ENCODE measurements around the gene ARHGAP30. TPM values are rescaled to one million over a fixed set of nuclear protein-coding genes. Genes with fewer than 3 reads are reported as not detected.
A peak's percentile ranks its signal among the peaks of the same experiment; 100 is the strongest.

The ARHGAP30 gene
- total and polyA plus RNA-seq, 2 donors (not counting 1 experiment from before 2014, with no cell fraction given) = not detected

DNA sequence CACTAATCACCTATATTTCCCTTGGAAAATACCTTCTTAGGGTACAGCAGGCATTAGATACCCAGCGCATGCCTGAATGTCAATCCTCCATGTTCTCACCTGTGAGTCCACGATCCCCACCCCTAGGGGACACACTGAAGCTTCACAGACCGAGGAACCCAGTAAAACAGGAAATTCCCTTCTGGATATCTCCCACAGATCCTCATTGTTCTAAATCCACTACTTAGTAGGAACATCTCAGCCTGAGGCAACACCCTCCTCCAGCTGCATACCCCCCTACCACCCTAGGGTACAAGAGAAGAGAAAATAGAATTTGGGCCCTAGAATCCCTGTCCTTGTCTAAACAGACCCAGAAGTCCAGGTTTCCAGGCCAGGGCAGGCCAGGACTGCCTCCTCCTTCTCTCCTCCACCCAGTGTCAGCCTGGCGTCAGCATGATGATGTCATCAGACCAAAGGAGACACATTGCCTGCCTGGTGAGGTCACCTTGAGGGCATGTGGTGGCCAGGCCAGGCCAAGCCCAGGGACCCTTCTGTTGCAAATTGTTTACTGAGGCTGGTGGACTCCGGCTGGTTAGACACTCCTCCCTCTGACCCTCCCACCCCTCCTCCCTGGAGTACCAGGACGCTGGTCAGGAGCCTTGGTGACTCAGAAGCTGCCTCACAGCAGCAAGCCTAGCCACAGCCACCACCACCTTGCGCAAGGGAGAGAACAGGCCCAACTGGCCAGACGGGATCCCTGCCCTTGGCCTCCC lies 13.5 kb upstream of the ARHGAP30 start:
- Histone ChIP-seq H3K4me1 (ENCODE audit: control insufficient read depth, extremely low read depth, insufficient read depth, low read length) (peaks cover 19% of the 10 kb centered on the region), H3K36me3 (ENCODE audit: control insufficient read depth, insufficient read depth, low read length) (no peaks in the 10 kb centered on the region), H3K27me3 (ENCODE audit: control insufficient read depth, insufficient read depth, low read length) (no peaks in the 10 kb centered on the region), H4K20me1 (ENCODE audit: control insufficient read depth, extremely low read depth, insufficient read depth, low read length) (no peaks in the 10 kb centered on the region), H3K79me2 (ENCODE audit: control insufficient read depth, insufficient read depth, low read length) (no peaks in the 10 kb centered on the region), H3K9ac (ENCODE audit: insufficient read depth, low read length) (peak overlapping the region; percentile 44), H3K9me3 (ENCODE audit: control insufficient read depth, insufficient read depth, low read depth, low read length) (no peaks in the 10 kb centered on the region), H3K4me3 (replicated peaks in 1 of 4; ENCODE audit: control extremely low read depth in 1 of 4, insufficient read depth in 1 of 4, low read depth in 3 of 4, low read length in 4 of 4) (no peak overlapping the region), H3K27ac (ENCODE audit: insufficient read depth, low read length) (peak overlapping the region; percentile 73), H3K4me2 (ENCODE audit: extremely low read depth, insufficient read depth, low read length) (peak overlapping the region; percentile 44), H2AFZ (ENCODE audit: low read length) (peak overlapping the region; percentile 91)
- TF ChIP-seq EZH2 (IDR thresholded peaks at IDR 0.05; ENCODE audit: low read length, missing control alignments) = no peak
- TF ChIP-seq, protein P1, sequence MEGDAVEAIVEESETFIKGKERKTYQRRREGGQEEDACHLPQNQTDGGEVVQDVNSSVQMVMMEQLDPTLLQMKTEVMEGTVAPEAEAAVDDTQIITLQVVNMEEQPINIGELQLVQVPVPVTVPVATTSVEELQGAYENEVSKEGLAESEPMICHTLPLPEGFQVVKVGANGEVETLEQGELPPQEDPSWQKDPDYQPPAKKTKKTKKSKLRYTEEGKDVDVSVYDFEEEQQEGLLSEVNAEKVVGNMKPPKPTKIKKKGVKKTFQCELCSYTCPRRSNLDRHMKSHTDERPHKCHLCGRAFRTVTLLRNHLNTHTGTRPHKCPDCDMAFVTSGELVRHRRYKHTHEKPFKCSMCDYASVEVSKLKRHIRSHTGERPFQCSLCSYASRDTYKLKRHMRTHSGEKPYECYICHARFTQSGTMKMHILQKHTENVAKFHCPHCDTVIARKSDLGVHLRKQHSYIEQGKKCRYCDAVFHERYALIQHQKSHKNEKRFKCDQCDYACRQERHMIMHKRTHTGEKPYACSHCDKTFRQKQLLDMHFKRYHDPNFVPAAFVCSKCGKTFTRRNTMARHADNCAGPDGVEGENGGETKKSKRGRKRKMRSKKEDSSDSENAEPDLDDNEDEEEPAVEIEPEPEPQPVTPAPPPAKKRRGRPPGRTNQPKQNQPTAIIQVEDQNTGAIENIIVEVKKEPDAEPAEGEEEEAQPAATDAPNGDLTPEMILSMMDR (conservative IDR thresholded peaks at IDR 0.05 in 1 of 2, IDR thresholded peaks at IDR 0.05 in 1 of 2; ENCODE audit: low read depth in 1 of 2, low read length in 2 of 2) = no peak
- peak; percentile 93 to 96 for DNase-seq (ENCODE audit: low read depth in 2 of 2)

DNA sequence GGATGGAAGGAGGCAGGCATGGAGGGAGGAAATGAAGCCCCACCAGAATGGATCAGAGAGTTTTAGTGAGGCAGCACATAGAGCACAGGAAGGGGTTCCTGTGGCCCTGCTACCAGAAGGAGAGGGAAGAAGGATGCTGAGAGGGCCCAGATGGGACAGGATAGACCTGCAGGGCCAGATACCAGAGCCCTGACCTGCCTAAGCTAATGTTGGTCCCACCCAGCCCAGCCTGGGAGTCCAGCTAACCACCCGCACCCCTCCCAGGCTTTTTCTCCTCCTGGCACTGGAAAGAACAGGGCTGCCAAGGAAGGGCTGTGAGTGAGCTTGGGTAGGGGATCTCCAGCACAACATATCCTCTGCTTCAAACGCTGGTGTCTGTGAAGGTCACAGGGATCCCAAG lies 12.8 kb upstream of the ARHGAP30 start:
- Histone ChIP-seq H2AFZ (ENCODE audit: low read length) (no peak overlapping the region), H3K9me3 (ENCODE audit: control insufficient read depth, insufficient read depth, low read depth, low read length) (no peaks in the 10 kb centered on the region), H3K79me2 (ENCODE audit: control insufficient read depth, insufficient read depth, low read length) (no peaks in the 10 kb centered on the region), H3K36me3 (ENCODE audit: control insufficient read depth, insufficient read depth, low read length) (no peaks in the 10 kb centered on the region), H4K20me1 (ENCODE audit: control insufficient read depth, extremely low read depth, insufficient read depth, low read length) (no peaks in the 10 kb centered on the region), H3K27me3 (ENCODE audit: control insufficient read depth, insufficient read depth, low read length) (no peaks in the 10 kb centered on the region), H3K4me1 (ENCODE audit: control insufficient read depth, extremely low read depth, insufficient read depth, low read length) (peaks cover 19% of the 10 kb centered on the region), H3K27ac (ENCODE audit: insufficient read depth, low read length) (no peak overlapping the region), H3K4me3 (replicated peaks in 1 of 4; ENCODE audit: control extremely low read depth in 1 of 4, insufficient read depth in 1 of 4, low read depth in 3 of 4, low read length in 4 of 4) (no peak overlapping the region), H3K9ac (ENCODE audit: insufficient read depth, low read length) (no peak overlapping the region), H3K4me2 (ENCODE audit: extremely low read depth, insufficient read depth, low read length) (no peak overlapping the region)
- no peak for DNase-seq (ENCODE audit: low read depth in 2 of 2)
- TF ChIP-seq, protein P1 (conservative IDR thresholded peaks at IDR 0.05 in 1 of 2, IDR thresholded peaks at IDR 0.05 in 1 of 2; ENCODE audit: low read depth in 1 of 2, low read length in 2 of 2) = no peak

DNA sequence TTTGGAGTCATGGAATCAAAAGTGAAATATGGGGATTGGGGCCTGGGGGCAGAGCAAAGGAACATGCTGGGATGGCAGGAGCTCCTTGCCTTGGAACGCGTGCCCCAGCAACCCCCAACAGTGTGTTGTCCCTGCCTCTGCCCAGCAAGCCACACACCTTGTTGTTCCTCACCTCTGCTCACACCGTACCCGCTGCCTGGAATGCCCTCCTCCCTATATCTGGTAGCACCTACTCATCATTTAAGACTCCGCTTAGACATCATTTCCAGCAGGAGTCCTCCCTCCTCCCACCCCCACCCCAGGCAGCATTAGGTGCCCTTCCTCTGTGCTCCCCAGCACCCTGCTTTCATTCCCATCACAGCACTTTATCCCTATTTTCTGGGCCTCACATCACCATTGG lies 11.8 kb upstream of the ARHGAP30 start:
- DNase-seq (ENCODE audit: low read depth in 2 of 2) = no peak
- Histone ChIP-seq H3K4me3 (replicated peaks in 1 of 4; ENCODE audit: control extremely low read depth in 1 of 4, insufficient read depth in 1 of 4, low read depth in 3 of 4, low read length in 4 of 4) (no peak overlapping the region), H3K4me2 (ENCODE audit: extremely low read depth, insufficient read depth, low read length) (no peak overlapping the region), H3K4me1 (ENCODE audit: control insufficient read depth, extremely low read depth, insufficient read depth, low read length) (peaks cover 19% of the 10 kb centered on the region), H3K36me3 (ENCODE audit: control insufficient read depth, insufficient read depth, low read length) (no peaks in the 10 kb centered on the region), H3K79me2 (ENCODE audit: control insufficient read depth, insufficient read depth, low read length) (no peaks in the 10 kb centered on the region), H3K27ac (ENCODE audit: insufficient read depth, low read length) (no peak overlapping the region), H3K27me3 (ENCODE audit: control insufficient read depth, insufficient read depth, low read length) (no peaks in the 10 kb centered on the region), H2AFZ (ENCODE audit: low read length) (no peak overlapping the region), H4K20me1 (ENCODE audit: control insufficient read depth, extremely low read depth, insufficient read depth, low read length) (no peaks in the 10 kb centered on the region), H3K9ac (ENCODE audit: insufficient read depth, low read length) (no peak overlapping the region), H3K9me3 (ENCODE audit: control insufficient read depth, insufficient read depth, low read depth, low read length) (no peaks in the 10 kb centered on the region)
- TF ChIP-seq, protein P1 (conservative IDR thresholded peaks at IDR 0.05 in 1 of 2, IDR thresholded peaks at IDR 0.05 in 1 of 2; ENCODE audit: low read depth in 1 of 2, low read length in 2 of 2) = no peak
- TF ChIP-seq EZH2 (IDR thresholded peaks at IDR 0.05; ENCODE audit: low read length, missing control alignments) = no peak

Measured in fibroblast of lung (primary cell).